Transverse colon (tissue), 4 donors: ENCODE measurements around the gene MAGEC3. TPM values are rescaled to one million over a fixed set of nuclear protein-coding genes. Genes with fewer than 3 reads are reported as not detected.

Experiments used
- DNase-seq: peaks from one replicate; pipeline ENCODE4 v3.0.0-alpha.2; 2019
- H3K27ac ChIP-seq, 4 donors: fragments of 200-600 bp; sonication (generic); 2 replicates each; pipeline ENCODE4 v1.5.1; 2016 to 2018; ENCODE audit warnings: inconsistent platforms in 4 of 4
- H3K27me3 ChIP-seq: fragments of 200-600 bp; sonication (generic); 2 replicates; pipeline ENCODE4 v1.5.1; 2017; ENCODE audit warnings: inconsistent platforms
- H3K36me3 ChIP-seq, 4 donors: fragments of 200-600 bp; sonication (generic); 2 replicates each; pipeline ENCODE4 v1.5.1; 2017 to 2019; ENCODE audit warnings: inconsistent platforms in 4 of 4
- H3K4me1 ChIP-seq, 4 donors: fragments of 200-600 bp; sonication (generic); 2 replicates each; pipeline ENCODE4 v1.5.1; 2017 to 2020; ENCODE audit warnings: inconsistent platforms in 4 of 4
- H3K4me3 ChIP-seq, 4 donors: fragments of 200-600 bp; sonication (generic); 1 replicate in 1 of 4; 2 replicates in 3 of 4; pipeline versions ENCODE4 v1.5.1 to v1.6.1; 2017 to 2019; ENCODE audit warnings: inconsistent platforms in 4 of 4
- H3K9me3 ChIP-seq, 2 donors: fragments of 200-600 bp; sonication (generic); 2 replicates each; pipeline ENCODE4 v1.5.1; 2017 to 2019; ENCODE audit warnings: inconsistent platforms in 2 of 2
- EP300 ChIP-seq: sonication (generic); formaldehyde crosslinking; IDR thresholded peaks from one replicate; pipeline ENCODE4 v1.6.1; 2017; ENCODE audit warnings: antibody characterized with exemption, low read depth
- POLR2A ChIP-seq: fragments of 450-650 bp; IDR thresholded peaks from one replicate; pipeline ENCODE4 v1.6.1; 2016; ENCODE audit warnings: antibody characterized with exemption, mild to moderate bottlenecking, moderate library complexity
- POLR2AphosphoS5 ChIP-seq, 3 donors: sonication (generic); formaldehyde crosslinking; IDR thresholded peaks; one replicate each; pipeline ENCODE4 v1.6.1; 2016; ENCODE audit warnings: antibody characterized with exemption in 3 of 3
- WGBS, 2 donors: methylation state at CpG; one replicate each; pipeline ENCODE4 v1.1.5; 2018; ENCODE audit warnings: low coverage in 1 of 2; 5-methylcytosine and 5-hydroxymethylcytosine counted together
- in situ Hi-C, 4 donors: fragments of 200-750 bp; cut with MboI; loops; one replicate each; pipeline versions ENCODE4 v1.15.0 to v1.15.1; 2017; ENCODE audit warnings: low sequenced_read_pairs in 3 of 4, low pct_ligation_motif_present in 1 of 4, low pct_unique_long_range_greater_than_20kb in 1 of 4
- intact Hi-C: fragments of 100-400 bp; cut with DNase I; formaldehyde crosslinking; loops from one replicate; pipeline ENCODE4 v1.15.1; 2023; ENCODE audit warnings: low total_unique reads
- total RNA-seq, 4 donors: library from RNA; depleted of rRNA; stranded (reverse); fragments of >200 nt; gene quantifications; one replicate each; pipeline ENCODE4 v1.1.0, GENCODE V29; 2016
- TF ChIP-seq, protein P1 (sequence below), 5 experiments: fragments of 200-600 bp in 3 of 5; fragments of 450-650 bp in 2 of 5; sonication (generic) in 3 of 5; IDR thresholded peaks; 1 replicate in 2 of 5; 2 replicates in 3 of 5; pipeline ENCODE4 v1.5.1; 2016 to 2017; ENCODE audit warnings: antibody characterized with exemption in 5 of 5, inconsistent platforms in 3 of 5, mild to moderate bottlenecking in 2 of 5, moderate library complexity in 1 of 5

Gene MAGEC3
- total RNA-seq, 4 donors from 2014 or later: not detected

DNA sequence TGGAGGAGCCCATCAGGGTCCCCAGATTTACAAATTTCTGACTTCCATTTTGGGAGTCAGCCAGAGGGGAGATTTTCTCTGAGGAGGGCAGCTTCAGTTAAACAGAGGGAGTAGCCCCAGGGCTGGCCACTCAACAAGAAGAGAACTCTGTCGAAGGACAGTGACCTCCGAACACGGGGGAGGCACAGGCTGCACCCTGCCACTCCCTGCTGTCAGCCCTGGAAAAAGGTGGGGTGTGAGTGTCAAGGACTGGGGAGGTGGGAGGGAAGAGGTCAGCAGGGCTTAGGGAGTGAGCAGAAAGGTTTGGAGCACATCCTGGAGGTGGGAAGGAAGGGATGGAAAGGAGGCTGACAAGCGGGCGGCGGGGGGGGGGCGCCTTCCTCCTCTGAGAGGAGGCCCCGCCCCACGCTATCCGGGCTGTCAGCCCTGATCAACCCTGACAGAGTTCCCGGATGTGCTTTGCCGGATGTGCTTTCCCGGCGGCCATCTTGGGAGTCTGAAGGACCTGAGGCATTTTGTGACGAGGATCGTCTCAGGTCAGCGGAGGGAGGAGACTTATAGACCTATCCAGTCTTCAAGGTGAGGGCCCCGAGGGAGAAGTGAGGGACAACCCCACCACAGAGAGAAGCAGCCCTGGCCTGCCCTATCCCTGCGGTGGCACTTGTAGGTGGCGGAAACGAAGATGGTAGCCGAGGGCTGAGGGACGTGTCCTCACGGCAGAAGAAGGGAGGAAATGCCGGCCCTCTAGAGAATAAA lies 65.5 kb downstream of the MAGEC3 start, which contains the start of gene MAGEC1:
Gene MAGEC1 (plus strand): TSS at position 495 of the 756 bp plus-strand sequence. CDS start 1,179 bp downstream, outside the sequence.
- TF ChIP-seq POLR2AphosphoS5 (IDR thresholded peaks at IDR 0.05) (no peak), POLR2A (no peak), EP300 (no peak)
- TF ChIP-seq, protein P1, sequence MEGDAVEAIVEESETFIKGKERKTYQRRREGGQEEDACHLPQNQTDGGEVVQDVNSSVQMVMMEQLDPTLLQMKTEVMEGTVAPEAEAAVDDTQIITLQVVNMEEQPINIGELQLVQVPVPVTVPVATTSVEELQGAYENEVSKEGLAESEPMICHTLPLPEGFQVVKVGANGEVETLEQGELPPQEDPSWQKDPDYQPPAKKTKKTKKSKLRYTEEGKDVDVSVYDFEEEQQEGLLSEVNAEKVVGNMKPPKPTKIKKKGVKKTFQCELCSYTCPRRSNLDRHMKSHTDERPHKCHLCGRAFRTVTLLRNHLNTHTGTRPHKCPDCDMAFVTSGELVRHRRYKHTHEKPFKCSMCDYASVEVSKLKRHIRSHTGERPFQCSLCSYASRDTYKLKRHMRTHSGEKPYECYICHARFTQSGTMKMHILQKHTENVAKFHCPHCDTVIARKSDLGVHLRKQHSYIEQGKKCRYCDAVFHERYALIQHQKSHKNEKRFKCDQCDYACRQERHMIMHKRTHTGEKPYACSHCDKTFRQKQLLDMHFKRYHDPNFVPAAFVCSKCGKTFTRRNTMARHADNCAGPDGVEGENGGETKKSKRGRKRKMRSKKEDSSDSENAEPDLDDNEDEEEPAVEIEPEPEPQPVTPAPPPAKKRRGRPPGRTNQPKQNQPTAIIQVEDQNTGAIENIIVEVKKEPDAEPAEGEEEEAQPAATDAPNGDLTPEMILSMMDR (IDR thresholded peaks at IDR 0.05): no peak
- Histone ChIP-seq H3K36me3 (no peaks in the 10 kb centered on the region), H3K27me3 (no peaks in the 10 kb centered on the region), H3K4me1 (no peaks in the 10 kb centered on the region), H3K9me3 (no peaks in the 10 kb centered on the region), H3K27ac (no peak within 1 kb of the TSS), H3K4me3 (no peak within 1 kb of the TSS)
- intact Hi-C loops: no loop called here
- WGBS, 2 donors: 83 to 90% methylated on average over 8 to 25 of the region's 25 CpGs
- no peak for DNase-seq
- in situ Hi-C loops: no loop called here

DNA sequence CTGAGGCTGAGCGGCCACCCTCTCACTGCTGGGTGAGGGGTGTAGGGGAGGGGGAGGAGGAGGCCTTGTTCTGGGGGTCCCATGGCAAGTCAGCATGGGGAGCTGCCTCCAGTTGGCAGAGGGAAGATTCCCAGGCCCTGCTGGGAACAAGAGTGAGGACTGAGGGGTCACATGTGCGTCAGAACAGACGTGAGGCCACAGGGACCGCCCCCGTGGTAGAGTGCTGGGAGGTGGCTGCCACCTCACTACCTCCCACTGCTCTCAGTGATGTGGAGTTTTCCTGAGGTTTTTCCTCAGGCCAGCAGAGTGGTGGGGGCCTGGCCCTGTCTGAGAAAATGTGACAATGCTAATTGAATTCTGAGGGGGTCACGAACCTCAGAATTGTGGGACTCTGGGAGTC lies 66.1 kb downstream of the MAGEC3 start:
- Histone ChIP-seq H3K27me3 (no peaks in the 10 kb centered on the region), H3K9me3 (no peaks in the 10 kb centered on the region), H3K4me3 (no peak overlapping the region), H3K27ac (no peak overlapping the region), H3K4me1 (no peaks in the 10 kb centered on the region), H3K36me3 (no peaks in the 10 kb centered on the region)
- intact Hi-C loops (no loop called here), in situ Hi-C loops (no loop called here)
- WGBS, 2 donors: 86% methylated on average over 6 of the region's 6 CpGs; no CpG with 5 or more reads in 1 of the 2 donors
- TF ChIP-seq EP300 (no peak), POLR2A (no peak), POLR2AphosphoS5 (IDR thresholded peaks at IDR 0.05) (no peak)
- TF ChIP-seq, protein P1 (IDR thresholded peaks at IDR 0.05): no peak
- no peak for DNase-seq

DNA sequence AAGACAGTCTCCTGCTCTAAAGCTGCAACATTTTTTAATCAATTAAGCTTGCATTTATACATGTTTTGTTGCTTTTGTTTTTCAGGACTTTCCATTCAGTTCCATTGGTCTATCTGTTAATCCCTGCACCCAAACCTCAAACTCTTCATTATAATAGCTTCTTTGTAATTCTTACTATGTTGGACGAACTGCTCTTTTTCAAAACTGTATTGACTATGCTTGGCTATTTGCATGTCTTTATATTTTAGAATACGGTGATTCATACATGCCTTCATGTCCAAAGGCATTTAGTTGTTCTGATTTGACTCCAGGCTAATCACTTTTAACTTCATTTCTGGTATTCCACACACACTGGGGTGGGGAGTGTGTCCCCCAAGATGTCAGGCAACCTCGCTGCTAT lies 79.7 kb downstream of the MAGEC3 start:
- 40% methylated on average over 3 of the region's 3 CpGs; no CpG with 5 or more reads in 1 of the 2 donors for WGBS, 2 donors

DNA sequence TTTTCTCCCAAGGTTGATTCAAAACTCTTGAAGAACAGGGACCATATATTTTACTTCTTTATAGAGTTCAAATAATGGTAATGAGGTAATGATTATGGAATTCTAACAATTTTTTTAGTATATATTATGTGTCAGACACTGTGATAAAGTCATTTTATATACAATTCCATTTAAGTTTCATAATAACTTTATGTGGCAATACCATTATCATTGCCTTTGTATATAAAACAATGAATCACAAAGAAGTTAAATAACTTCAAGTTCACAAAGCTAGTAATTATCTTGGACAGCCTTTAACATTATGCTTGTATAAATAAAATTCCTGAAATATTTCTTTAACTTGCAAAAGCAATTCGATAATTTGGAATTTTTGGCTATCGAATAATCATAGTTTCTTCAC lies 86.2 kb downstream of the MAGEC3 start:
- H3K9me3 ChIP-seq: no peaks in the 10 kb centered on the region
- no peak for DNase-seq
- H3K27me3 ChIP-seq: no peaks in the 10 kb centered on the region
- H3K4me3 ChIP-seq: no peak overlapping the region
- no peaks in the 10 kb centered on the region for H3K4me1 ChIP-seq
- 40 to 75% methylated on average over 1 to 2 of the region's 2 CpGs for WGBS, 2 donors
- no peak overlapping the region for H3K27ac ChIP-seq
- in situ Hi-C loops: no loop called here
- no peaks in the 10 kb centered on the region for H3K36me3 ChIP-seq
- intact Hi-C loops: no loop called here
- TF ChIP-seq, protein P1 (IDR thresholded peaks at IDR 0.05): no peak
- TF ChIP-seq POLR2A (no peak), POLR2AphosphoS5 (IDR thresholded peaks at IDR 0.05) (no peak), EP300 (no peak)

More for the DNA sequence above, 79.7 kb downstream of the MAGEC3 start:
- no peaks in the 10 kb centered on the region for H3K36me3 ChIP-seq
- no peak for DNase-seq
- no peaks in the 10 kb centered on the region for H3K9me3 ChIP-seq
- H3K4me1 ChIP-seq: no peaks in the 10 kb centered on the region
- H3K27me3 ChIP-seq: no peaks in the 10 kb centered on the region
- in situ Hi-C loops (no loop called here), intact Hi-C loops (no loop called here)
- H3K27ac ChIP-seq: no peak overlapping the region
- TF ChIP-seq EP300: no peak
- no peak for TF ChIP-seq POLR2AphosphoS5 (IDR thresholded peaks at IDR 0.05)
- no peak for TF ChIP-seq POLR2A
- TF ChIP-seq, protein P1 (IDR thresholded peaks at IDR 0.05): no peak
- no peak overlapping the region for H3K4me3 ChIP-seq
